IMR-90 (cell line): ENCODE results near the gene GPR89B. TPM values are rescaled to one million over a fixed set of nuclear protein-coding genes. Genes with fewer than 3 reads are reported as not detected.
"Not testable (repeated sequence)": the region's sequence is repeated elsewhere in the genome, so short reads cannot be mapped to it uniquely, and the experiment has no call there.

Experiments used
- ATAC-seq: fragments of 200-7000 bp; cut with Tn5 transposase; 2 replicates; pipeline ENCODE4 v1.9.1; 2020; ENCODE audit warnings: low read depth, mild to moderate bottlenecking, moderate library complexity
- BruUV-seq: library from RNA; stranded (reverse); fragments of 400-500 nt; replicated peaks from 2 replicates; lab custom pipeline; 2021; lab: Mats Ljungman, UMichigan
- CTCF ChIA-PET: fragments of 300-600 bp; formaldehyde crosslinking; extraction: SDS; loops from one replicate; lab custom pipeline; 2021; ENCODE audit warnings: antibody characterized with exemption; lab: Yijun Ruan, JAX
- POLR2A ChIA-PET: fragments of 300-600 bp; sonication (Branson Sonifier 250); formaldehyde crosslinking; loops from one replicate; lab custom pipeline; 2022; ENCODE audit warnings: antibody characterized with exemption; ENCODE audit not compliant: unreplicated experiment; lab: Charles Lee
- DNase-seq: peaks from one replicate; pipeline ENCODE4 v3.0.0; 2013
- H2AFZ ChIP-seq: replicated peaks from 2 replicates; pipeline ENCODE3; 2013; ENCODE audit warnings: low read length, mild to moderate bottlenecking; ENCODE audit not compliant: poor library complexity
- H2AK5ac ChIP-seq: 2 replicates; pipeline ENCODE4 v1.6.1; 2013; ENCODE audit warnings: low read depth, low read length, inconsistent platforms
- H2AK9ac ChIP-seq: replicated peaks from 2 replicates; pipeline ENCODE3; 2013; ENCODE audit warnings: mild to moderate bottlenecking, low read depth, low read length, moderate library complexity; ENCODE audit not compliant: poor library complexity
- H2BK120ac ChIP-seq: 2 replicates; pipeline ENCODE4 v1.6.1; 2013; ENCODE audit warnings: low read depth, low read length, inconsistent platforms
- H2BK15ac ChIP-seq: 3 replicates; pipeline ENCODE4 v1.6.1; 2013; ENCODE audit warnings: low read depth, low read length, inconsistent platforms
- H2BK20ac ChIP-seq: 2 replicates; pipeline ENCODE4 v1.6.1; 2013; ENCODE audit warnings: low read depth, mild to moderate bottlenecking, inconsistent platforms, low read length, moderate library complexity
- H2BK5ac ChIP-seq: 2 replicates; pipeline ENCODE4 v1.6.1; 2013; ENCODE audit warnings: mild to moderate bottlenecking, low read depth, low read length, inconsistent platforms; ENCODE audit not compliant: poor library complexity, severe bottlenecking
- H3K14ac ChIP-seq: replicated peaks from 2 replicates; pipeline ENCODE4 v1.6.1; 2013; ENCODE audit warnings: low read depth, low read length, inconsistent platforms
- H3K18ac ChIP-seq: 2 replicates; pipeline ENCODE4 v1.6.1; 2013; ENCODE audit warnings: low read depth, low read length, control low read depth
- H3K23ac ChIP-seq: 2 replicates; pipeline ENCODE4 v1.6.1; 2013; ENCODE audit warnings: low read depth, low read length, inconsistent platforms
- H3K27ac ChIP-seq: 2 replicates; pipeline ENCODE4 v1.5.1; 2013; ENCODE audit warnings: mild to moderate bottlenecking, control low read depth, low read length; ENCODE audit not compliant: insufficient read depth
- H3K27me3 ChIP-seq: 2 replicates; pipeline ENCODE4 v1.6.1; 2013; ENCODE audit warnings: low read length; ENCODE audit not compliant: control insufficient read depth, insufficient read depth
- H3K36me3 ChIP-seq: 2 replicates; pipeline ENCODE4 v1.6.1; 2013; ENCODE audit warnings: low read length, mixed read lengths; ENCODE audit not compliant: control insufficient read depth, insufficient read depth
- H3K4ac ChIP-seq: 2 replicates; pipeline ENCODE4 v1.6.1; 2013; ENCODE audit warnings: low read depth, low read length, inconsistent platforms
- H3K4me1 ChIP-seq: 2 replicates; pipeline ENCODE4 v1.6.1; 2013; ENCODE audit warnings: low read length, mixed read lengths; ENCODE audit not compliant: control insufficient read depth, insufficient read depth
- H3K4me2 ChIP-seq: 2 replicates; pipeline ENCODE4 v1.6.1; 2013; ENCODE audit warnings: low read depth, mild to moderate bottlenecking, control low read depth, low read length, moderate library complexity
- H3K4me3 ChIP-seq: 2 replicates; pipeline ENCODE4 v1.5.1; 2013; ENCODE audit warnings: low read depth, mild to moderate bottlenecking, control low read depth, low read length, moderate library complexity; ENCODE audit not compliant: insufficient read depth
- H3K56ac ChIP-seq: 2 replicates; pipeline ENCODE4 v1.6.1; 2013; ENCODE audit warnings: low read length, inconsistent platforms; ENCODE audit not compliant: insufficient read depth; ENCODE audit errors: extremely low read depth
- H3K79me1 ChIP-seq, 2 experiments: 2 replicates each; pipeline ENCODE4 v1.6.1; 2013; ENCODE audit warnings: low read length in 2 of 2, inconsistent platforms in 1 of 2, low read depth in 1 of 2
- H3K9ac ChIP-seq: 2 replicates; pipeline ENCODE4 v1.6.1; 2013; ENCODE audit warnings: low read depth, low read length, control low read depth
- H3K9me1 ChIP-seq: 2 replicates; pipeline ENCODE4 v1.6.1; 2013; ENCODE audit warnings: low read length, inconsistent platforms; ENCODE audit not compliant: insufficient read depth
- H3K9me3 ChIP-seq: 2 replicates; pipeline ENCODE4 v1.6.1; 2013; ENCODE audit warnings: low read length; ENCODE audit not compliant: control insufficient read depth, insufficient read depth
- H4K20me1 ChIP-seq: 2 replicates; pipeline ENCODE4 v1.6.1; 2013; ENCODE audit warnings: low read length, inconsistent platforms; ENCODE audit not compliant: insufficient read depth
- H4K5ac ChIP-seq: 2 replicates; pipeline ENCODE4 v1.6.1; 2013; ENCODE audit warnings: mild to moderate bottlenecking, low read depth, low read length, control low read depth
- H4K8ac ChIP-seq, 2 experiments: 2 replicates each; pipeline ENCODE4 v1.6.1; 2013; ENCODE audit warnings: low read depth in 2 of 2, low read length in 2 of 2, control low read depth in 1 of 2, inconsistent platforms in 1 of 2
- H4K91ac ChIP-seq: 2 replicates; pipeline ENCODE4 v1.6.1; 2013; ENCODE audit warnings: low read depth, low read length, inconsistent platforms; ENCODE audit not compliant: insufficient read depth
- WGBS, 2 experiments: methylation state at CpG; one replicate each; pipeline versions ENCODE4 v1.1.5 to v1.1.7; 2013; ENCODE audit warnings: missing lambda C conversion rate in 2 of 2; ENCODE audit not compliant: insufficient read length in 1 of 2; ENCODE audit errors: extremely low coverage in 2 of 2; 5-methylcytosine and 5-hydroxymethylcytosine counted together
- dilution Hi-C: fragments of 300-500 bp; cut with HindIII; formaldehyde crosslinking; loops from one replicate; pipeline ENCODE4 v1.14.3; 2018; ENCODE audit warnings: low sequenced_read_pairs; ENCODE audit not compliant: unreplicated experiment
- in situ Hi-C: fragments of 300-500 bp; cut with MboI; formaldehyde crosslinking; loops from 3 replicates; pipeline ENCODE4 v1.14.3; 2019; ENCODE audit warnings: low sequenced_read_pairs, inconsistent platforms, mixed read lengths
- intact Hi-C: fragments of 100-400 bp; cut with micrococcal nuclease; formaldehyde crosslinking; loops from 2 replicates; pipeline ENCODE4 v1.10.0; 2022
- polyA plus RNA-seq, 3 experiments: library from polyadenylated mRNA; depleted of rRNA; stranded (reverse); fragments of >200 nt; gene quantifications; 2 replicates each; pipeline ENCODE4 v1.2.3, GENCODE V29; 2012; ENCODE audit warnings: low replicate concordance in 1 of 3
- total RNA-seq: library from RNA; depleted of rRNA; stranded (reverse); fragments of >200 nt; gene quantifications from 2 replicates; pipeline ENCODE4 v1.2.3, GENCODE V29; 2012

Gene GPR89B
- total and polyA plus RNA-seq, 2 of the 4 experiments (the other 2 are of a cell fraction) = 9.4 to 13.1 TPM

GRCh38 chr1:147935296-147935695 is 7.1 kb downstream of the GPR89B start:
- H3K36me3 ChIP-seq, H3K9ac ChIP-seq, H2AFZ ChIP-seq, H4K20me1 ChIP-seq, H2BK120ac ChIP-seq, ATAC-seq, H3K79me1 ChIP-seq, H2BK5ac ChIP-seq, BruUV-seq, POLR2A ChIA-PET, intact Hi-C loops, H3K56ac ChIP-seq, H3K14ac ChIP-seq, H3K4me2 ChIP-seq, H3K4ac ChIP-seq, H2BK20ac ChIP-seq, H3K9me3 ChIP-seq, H3K27ac ChIP-seq, H3K4me1 ChIP-seq, H3K18ac ChIP-seq, H3K4me3 ChIP-seq, H3K27me3 ChIP-seq, DNase-seq, H3K23ac ChIP-seq, H2BK15ac ChIP-seq, CTCF ChIA-PET, H4K91ac ChIP-seq, dilution Hi-C loops, in situ Hi-C loops, H4K5ac ChIP-seq, H3K9me1 ChIP-seq, H2AK5ac ChIP-seq, H4K8ac ChIP-seq, H2AK9ac ChIP-seq: not testable (repeated sequence)
- no CpG with 5 or more reads among the region's 3 CpGs for WGBS, 2 experiments

GRCh38 chr1:147940456-147940855 is 12.2 kb downstream of the GPR89B start:
- H3K9me1 ChIP-seq, H4K20me1 ChIP-seq, H2AFZ ChIP-seq, H3K36me3 ChIP-seq, H3K4me3 ChIP-seq, H3K79me1 ChIP-seq, H3K4ac ChIP-seq, H3K14ac ChIP-seq, H3K27me3 ChIP-seq, H3K23ac ChIP-seq, H3K27ac ChIP-seq, dilution Hi-C loops, in situ Hi-C loops, H3K9me3 ChIP-seq, POLR2A ChIA-PET, H3K18ac ChIP-seq, H4K5ac ChIP-seq, H2BK5ac ChIP-seq, H4K91ac ChIP-seq, H3K9ac ChIP-seq, H2BK15ac ChIP-seq, H2BK120ac ChIP-seq, BruUV-seq, H3K4me1 ChIP-seq, H2AK9ac ChIP-seq, H4K8ac ChIP-seq, H2BK20ac ChIP-seq, H3K56ac ChIP-seq, intact Hi-C loops, CTCF ChIA-PET, H3K4me2 ChIP-seq, H2AK5ac ChIP-seq: not testable (repeated sequence)
- WGBS, 2 experiments = no CpG with 5 or more reads among the region's 2 CpGs
- peak; percentile 38 for DNase-seq
- peak; percentile 76 for ATAC-seq
